Progenitor cell of endocrine pancreas (in vitro differentiated cells): ENCODE measurements around the gene UBE2I. TPM values are rescaled to one million over a fixed set of nuclear protein-coding genes. Genes with fewer than 3 reads are reported as not detected.

ENCODE experiments used
- DNase-seq: peaks from one replicate; pipeline ENCODE4 v3.0.0; 2021; ENCODE audit warnings: low spot score; ENCODE audit not compliant: unreplicated experiment
- H3K27ac Mint-ChIP-seq: 2 replicates; pipeline ENCODE4 v1.8.0; 2021; ENCODE audit warnings: mild to moderate bottlenecking, moderate library complexity, mixed read lengths
- H3K27me3 Mint-ChIP-seq: 2 replicates; pipeline ENCODE4 v1.8.0; 2021; ENCODE audit warnings: mixed read lengths
- H3K36me3 Mint-ChIP-seq: 2 replicates; pipeline ENCODE4 v1.8.0; 2022; ENCODE audit warnings: mixed read lengths; ENCODE audit not compliant: insufficient read depth
- H3K4me1 Mint-ChIP-seq: 2 replicates; pipeline ENCODE4 v1.8.0; 2021; ENCODE audit warnings: low read depth, mixed read lengths
- H3K4me3 Mint-ChIP-seq: 2 replicates; pipeline ENCODE4 v1.8.0; 2021; ENCODE audit warnings: low read depth, mild to moderate bottlenecking, moderate library complexity, mixed read lengths
- H3K9me3 Mint-ChIP-seq: 2 replicates; pipeline ENCODE4 v1.8.0; 2021; ENCODE audit warnings: low read depth, mixed read lengths
- CTCF ChIP-seq: fragments of 200-600 bp; sonication (generic); IDR thresholded peaks from one replicate; pipeline ENCODE4 v1.5.0; 2021; ENCODE audit warnings: antibody characterized with exemption, mild to moderate bottlenecking; ENCODE audit not compliant: unreplicated experiment
- total RNA-seq: library from RNA; stranded (reverse); gene quantifications from 2 replicates; pipeline ENCODE4 v1.2.1, GENCODE V29; 2021

The UBE2I gene
- total RNA-seq, 1 donor from 2014 or later: 211 TPM

GRCh38 chr16:1372292-1372950, 63.0 kb downstream of the UBE2I start:
- H3K27ac Mint-ChIP-seq: no peak overlapping the region
- no peaks in the 10 kb centered on the region for H3K9me3 Mint-ChIP-seq
- DNase-seq: no peak
- no peaks in the 10 kb centered on the region for H3K4me1 Mint-ChIP-seq
- H3K27me3 Mint-ChIP-seq: no peaks in the 10 kb centered on the region
- no peak overlapping the region for H3K4me3 Mint-ChIP-seq
- no peaks in the 10 kb centered on the region for H3K36me3 Mint-ChIP-seq
- no peak for TF ChIP-seq CTCF

DNA sequence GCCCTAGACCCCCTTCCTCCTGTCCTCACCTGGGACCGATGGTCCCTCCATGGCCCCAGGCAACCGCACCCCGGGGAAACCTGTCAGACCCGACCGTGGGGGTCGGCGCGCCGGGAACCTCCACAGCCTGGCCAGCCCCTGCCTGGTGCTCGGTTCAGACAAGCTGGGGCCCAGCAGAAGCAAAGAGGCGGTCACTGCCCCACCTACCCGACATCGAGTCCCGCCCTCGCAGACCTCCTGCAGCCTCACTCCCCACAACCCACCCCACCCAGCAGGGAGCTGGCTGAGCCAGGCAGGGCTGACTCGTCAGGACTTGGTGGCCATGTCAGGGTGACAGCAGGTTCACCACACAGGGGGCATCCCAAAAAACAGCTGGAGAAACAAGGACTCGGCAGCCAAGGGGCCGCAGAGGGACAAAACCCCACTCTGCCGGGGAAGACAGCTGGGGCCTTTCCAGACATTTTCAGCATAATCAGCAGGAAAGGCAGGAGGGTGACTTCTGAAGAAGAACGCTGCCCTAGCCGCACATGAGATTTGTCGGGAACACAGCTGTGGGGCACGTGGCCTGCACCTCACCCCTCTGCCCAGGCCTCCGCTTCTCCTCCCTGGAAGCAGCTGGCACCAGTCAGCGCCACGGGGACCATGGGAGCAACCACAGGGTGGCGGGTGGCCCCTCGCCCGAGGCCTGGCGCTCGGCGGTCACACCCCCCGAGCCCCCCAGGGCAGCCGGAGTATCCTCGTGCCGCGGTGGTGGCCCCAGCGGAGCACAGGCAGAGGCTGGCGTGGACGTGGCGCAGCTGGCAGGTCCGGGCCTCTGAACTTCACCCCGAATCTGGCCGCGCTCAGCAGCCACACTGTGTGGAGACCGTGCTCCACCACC, 65.2 kb downstream of the UBE2I start:
- H3K9me3 Mint-ChIP-seq: no peaks in the 10 kb centered on the region
- no peak for DNase-seq
- H3K27me3 Mint-ChIP-seq: peaks cover 7% of the 10 kb centered on the region
- peaks cover 4% of the 10 kb centered on the region for H3K4me1 Mint-ChIP-seq
- TF ChIP-seq CTCF: no peak
- H3K4me3 Mint-ChIP-seq: no peak overlapping the region
- no peaks in the 10 kb centered on the region for H3K36me3 Mint-ChIP-seq
- no peak overlapping the region for H3K27ac Mint-ChIP-seq

DNA sequence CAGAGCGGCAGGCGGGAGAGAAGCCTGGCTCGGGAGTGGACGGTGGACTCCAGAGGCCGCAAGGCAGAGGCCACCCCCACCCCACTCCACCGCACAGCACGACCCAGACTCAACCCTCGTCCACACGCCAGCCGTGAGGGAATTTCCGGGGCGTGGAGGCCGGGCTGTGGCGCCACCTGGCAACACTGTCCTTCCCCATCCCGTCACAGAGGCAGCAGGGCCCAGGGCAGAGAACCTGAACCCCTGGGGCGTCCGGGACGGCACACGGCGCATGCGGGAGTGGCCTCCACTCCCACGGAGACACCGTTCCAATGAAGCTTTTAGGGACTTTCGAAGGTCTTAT, 65.8 kb downstream of the UBE2I start:
- no peaks in the 10 kb centered on the region for H3K9me3 Mint-ChIP-seq
- H3K36me3 Mint-ChIP-seq: no peaks in the 10 kb centered on the region
- no peak overlapping the region for H3K4me3 Mint-ChIP-seq

GRCh38 chr16:1375741-1376410, 66.4 kb downstream of the UBE2I start:
- Mint-ChIP-seq H3K4me1 (peaks cover 8% of the 10 kb centered on the region), H3K27me3 (peaks cover 7% of the 10 kb centered on the region), H3K27ac (no peak overlapping the region), H3K9me3 (no peaks in the 10 kb centered on the region), H3K4me3 (no peak overlapping the region), H3K36me3 (peaks cover under 1% of the 10 kb centered on the region)
- DNase-seq: no peak
- no peak for TF ChIP-seq CTCF

More for the DNA sequence above, 65.8 kb downstream of the UBE2I start:
- no peak for DNase-seq
- Mint-ChIP-seq H3K4me1 (peaks cover 8% of the 10 kb centered on the region), H3K27ac (no peak overlapping the region), H3K27me3 (peaks cover 7% of the 10 kb centered on the region)
- TF ChIP-seq CTCF: no peak

Other genes with a start within 250 kb of the UBE2I start
- gene SSTR5, start 236.9 kb upstream of the UBE2I start, total RNA-seq: 1.0 and 1.4 TPM in 2 replicates
- gene C1QTNF8, start 213.4 kb upstream of the UBE2I start, total RNA-seq: not detected in 2 replicates
- 42.3 and 42.8 TPM in 2 replicates for gene CACNA1H, start 156.5 kb upstream of the UBE2I start, total RNA-seq
- gene TPSG1, start 84.4 kb upstream of the UBE2I start, total RNA-seq: not detected in 2 replicates
- not detected in 2 replicates for gene TPSB2, start 79.5 kb upstream of the UBE2I start, total RNA-seq
- gene TPSAB1, start 68.9 kb upstream of the UBE2I start, total RNA-seq: not detected in 2 replicates
- gene TPSD1, start 53.6 kb upstream of the UBE2I start, total RNA-seq: not detected in 2 replicates
- gene BAIAP3, start 24.0 kb downstream of the UBE2I start, total RNA-seq: 17.5 and 18.2 TPM in 2 replicates
- gene TSR3, start 42.2 kb downstream of the UBE2I start, total RNA-seq: 52.6 and 56.8 TPM in 2 replicates
- gene GNPTG, start 42.3 kb downstream of the UBE2I start, total RNA-seq: 49.7 and 51.7 TPM in 2 replicates
- 31.5 and 33.1 TPM in 2 replicates for gene UNKL, start 105.1 kb downstream of the UBE2I start, total RNA-seq
- 10.8 and 11.3 TPM in 2 replicates for gene UQCC4, start 111.1 kb downstream of the UBE2I start, total RNA-seq
- gene PERCC1, start 121.4 kb downstream of the UBE2I start, total RNA-seq: 7.1 and 7.6 TPM in 2 replicates
- 4.8 and 5.7 TPM in 2 replicates for gene CCDC154, start 134.9 kb downstream of the UBE2I start, total RNA-seq
- gene CLCN7, start 165.4 kb downstream of the UBE2I start, total RNA-seq: 85.3 and 89.4 TPM in 2 replicates
- gene PTX4, start 179.3 kb downstream of the UBE2I start, total RNA-seq: not detected in 2 replicates
- 73.4 and 77.2 TPM in 2 replicates for gene TELO2, start 183.7 kb downstream of the UBE2I start, total RNA-seq
- gene TMEM204, start 224.0 kb downstream of the UBE2I start, total RNA-seq: not detected in 2 replicates